Cardiac septum (tissue), 1 donor: ENCODE measurements around the gene SLC9A6. TPM values are rescaled to one million over a fixed set of nuclear protein-coding genes. Genes with fewer than 3 reads are reported as not detected.
"Not testable (repeated sequence)": the region's sequence is repeated elsewhere in the genome, so short reads cannot be mapped to it uniquely, and the experiment has no call there.

Source experiments
- DNase-seq: peaks from one replicate; pipeline ENCODE4 v3.0.0-alpha.2; 2020; ENCODE audit warnings: low spot score
- intact Hi-C: fragments of 100-400 bp; cut with DNase I; formaldehyde crosslinking; loops from one replicate; pipeline ENCODE4 v1.14.0; 2022
- total RNA-seq: library from RNA; stranded (reverse); fragmentation: NEBNext Ultra II Directional; extraction: Animal tissue kit (Norgen Biotek cat#: 25700); gene quantifications from one replicate; pipeline ENCODE4 v1.2.1, GENCODE V29; 2021
- donor health status: DM: no; HTN: no; CAD: no.

Gene SLC9A6
- total RNA-seq, 1 donor from 2014 or later: 12.5 TPM

DNA sequence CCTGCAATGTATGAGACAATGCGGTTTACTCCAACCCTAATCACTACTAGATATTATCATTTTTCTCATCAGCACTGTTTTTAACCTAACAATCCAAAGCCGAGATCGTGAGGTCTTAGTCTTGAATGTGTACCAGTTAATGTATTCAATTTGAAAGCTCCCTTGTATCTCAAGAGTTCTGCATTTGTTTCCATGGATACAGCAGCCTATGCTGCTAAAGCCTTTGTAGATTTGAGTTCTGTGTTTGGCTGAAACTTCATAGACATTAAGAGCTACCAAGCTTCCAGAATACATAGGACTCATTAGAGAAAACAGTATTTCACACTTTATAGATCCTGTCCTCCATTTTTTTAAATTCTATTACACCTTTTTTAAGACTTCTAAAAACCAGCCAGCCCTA is 39.9 kb downstream of the SLC9A6 start:
- DNase-seq: no peak
- intact Hi-C loops: loop anchor here (5.0 kb wide), 1 partner anchor 227 kb away; the partner anchor contains the start of gene MAP7D3

DNA sequence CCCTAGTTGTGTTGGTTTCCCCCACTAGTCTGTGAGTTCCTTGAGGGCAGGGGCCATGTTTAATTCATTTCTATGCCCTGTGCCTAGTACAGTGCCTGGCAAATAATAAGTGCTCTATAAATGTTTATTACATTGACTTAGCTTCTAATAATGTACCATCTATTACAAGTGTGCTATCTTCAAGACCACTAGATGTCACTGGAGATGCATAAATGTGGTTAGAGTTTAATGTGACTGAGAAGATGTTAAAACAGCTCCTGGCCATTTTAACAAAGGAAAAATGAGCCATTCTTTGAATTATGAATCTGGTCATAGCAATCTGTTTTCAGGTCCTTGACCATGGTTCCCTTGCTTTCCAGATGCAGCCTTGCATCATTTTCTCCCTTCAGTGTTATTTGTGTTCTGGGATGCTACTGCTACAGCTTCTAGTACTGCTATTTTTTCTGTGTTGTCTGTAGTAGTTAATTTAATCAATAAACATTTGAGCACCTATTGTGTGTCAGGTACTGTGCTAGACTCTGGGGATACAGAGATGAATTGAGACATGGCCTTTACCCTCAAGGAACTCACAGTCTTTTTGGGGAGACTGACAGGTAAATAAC is 43.2 kb downstream of the SLC9A6 start:
- no peak for DNase-seq
- intact Hi-C loops: loop anchor here (2.0 to 5.0 kb wide), 3 partner anchors 134 to 240 kb away; partner anchors contain the start of gene MAP7D3

DNA sequence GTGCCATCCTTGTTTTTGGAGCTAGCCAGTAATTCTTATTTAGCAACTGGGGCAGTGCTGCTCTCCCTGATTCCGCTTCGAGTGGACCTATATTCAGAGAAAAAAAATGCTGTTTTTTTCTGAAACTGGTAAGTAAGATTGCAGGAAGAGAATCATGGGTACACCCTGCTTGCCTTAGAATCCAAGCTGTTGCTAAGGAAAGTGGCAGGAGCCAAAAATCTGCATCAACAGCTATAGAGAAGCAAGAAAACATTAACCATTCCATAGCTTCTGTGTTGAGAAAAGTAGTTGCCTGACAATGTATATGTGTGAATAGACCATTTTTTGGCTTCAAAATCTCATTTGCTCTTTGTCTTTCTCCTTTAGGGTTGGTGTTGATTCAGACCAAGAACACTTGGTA is 44.5 kb downstream of the SLC9A6 start:
- no peak for DNase-seq
- intact Hi-C loops: loop anchor here (2.0 to 5.0 kb wide), 5 partner anchors 95 to 548 kb away; partner anchors contain the start of gene MAP7D3

DNA sequence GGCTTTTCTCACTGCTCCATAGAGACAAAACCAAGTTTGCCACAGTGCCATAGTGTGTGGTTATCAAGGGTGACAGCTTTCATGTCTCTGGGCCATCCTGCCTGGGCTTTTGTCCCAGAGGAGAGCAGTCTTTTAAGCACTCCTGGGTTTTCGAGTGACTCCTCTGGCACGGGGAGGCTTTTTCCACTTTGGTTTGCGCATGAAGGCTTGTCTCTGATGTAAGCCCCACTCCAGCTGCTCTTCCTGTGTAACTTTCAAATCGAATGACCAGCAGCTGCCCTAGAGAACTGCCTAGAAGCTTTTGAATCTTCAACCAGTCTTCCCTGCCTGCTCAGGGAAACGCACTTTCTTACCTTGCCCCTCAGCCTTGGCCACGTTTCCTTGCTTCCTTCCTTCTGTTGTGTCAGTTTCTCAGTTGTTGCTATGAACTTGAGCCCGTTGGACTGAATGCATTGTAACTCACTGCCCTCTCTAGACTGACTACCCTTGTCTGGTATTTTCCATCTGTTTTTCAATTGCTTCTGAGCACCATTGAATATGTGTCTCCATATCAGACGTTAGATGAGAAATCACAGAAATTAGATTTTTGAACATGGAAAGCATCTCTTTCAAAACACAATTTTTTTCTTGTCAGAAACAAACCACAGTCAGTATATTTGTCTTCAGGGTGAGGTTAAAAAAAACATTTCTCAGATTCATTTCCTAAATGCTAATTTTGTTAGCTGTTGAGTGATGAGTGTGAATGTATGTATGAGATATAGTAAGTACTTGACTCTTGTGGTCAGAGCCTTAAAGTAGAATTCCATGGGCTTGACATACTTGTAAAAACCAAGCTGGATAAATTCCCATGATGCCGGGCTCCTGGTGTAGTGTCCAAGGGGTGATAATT is 45.3 kb downstream of the SLC9A6 start:
- peak; percentile 83 for DNase-seq
- intact Hi-C loops: loop anchor here (2.0 to 5.0 kb wide), 2 partner anchors 94 to 547 kb away; no protein-coding TSS in a partner anchor

DNA sequence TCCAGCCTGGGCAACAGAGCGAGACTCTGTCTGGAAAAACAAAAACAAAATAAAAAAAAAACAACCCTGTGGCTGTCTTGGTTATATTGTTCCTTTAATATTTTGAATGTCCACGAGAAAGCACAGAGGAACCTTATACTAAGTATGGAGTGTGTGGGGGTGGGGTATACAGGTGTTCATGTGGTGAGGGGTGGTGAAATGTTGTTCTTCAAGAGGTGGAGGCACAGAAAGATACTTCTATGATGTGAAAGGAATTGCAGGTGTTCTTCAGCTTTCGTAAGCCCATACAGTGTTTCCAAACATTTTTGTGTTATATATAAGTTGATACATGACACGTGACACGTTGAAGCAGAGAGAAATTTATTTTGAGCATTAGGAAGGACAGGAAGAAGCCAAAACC is 46.4 kb downstream of the SLC9A6 start:
- DNase-seq: no peak
- intact Hi-C loops: loop anchor here (2.0 to 5.0 kb wide), 2 partner anchors 93 to 546 kb away; no protein-coding TSS in a partner anchor

DNA sequence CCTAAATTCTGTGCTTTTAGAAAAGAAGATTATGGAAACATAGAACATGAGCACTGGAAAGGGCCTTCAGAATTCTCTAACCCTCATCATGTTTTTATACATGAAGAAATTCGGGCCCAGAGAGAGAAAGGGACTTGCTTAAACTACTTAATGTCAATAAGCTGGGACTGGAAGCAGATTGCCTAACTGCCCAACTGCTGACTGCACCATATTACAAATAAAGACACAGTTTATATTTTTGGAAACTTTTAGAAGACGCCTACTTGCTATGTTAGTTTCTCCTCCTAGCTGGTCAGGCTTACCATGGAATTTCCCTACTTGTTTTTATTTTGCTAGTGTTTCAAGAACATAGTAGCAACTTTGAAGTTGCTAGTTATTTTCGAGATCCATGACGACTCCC is 47.1 kb downstream of the SLC9A6 start:
- no peak for DNase-seq
- intact Hi-C loops: loop anchor here (5.0 kb wide), 1 partner anchor 545 kb away; no protein-coding TSS in a partner anchor

DNA sequence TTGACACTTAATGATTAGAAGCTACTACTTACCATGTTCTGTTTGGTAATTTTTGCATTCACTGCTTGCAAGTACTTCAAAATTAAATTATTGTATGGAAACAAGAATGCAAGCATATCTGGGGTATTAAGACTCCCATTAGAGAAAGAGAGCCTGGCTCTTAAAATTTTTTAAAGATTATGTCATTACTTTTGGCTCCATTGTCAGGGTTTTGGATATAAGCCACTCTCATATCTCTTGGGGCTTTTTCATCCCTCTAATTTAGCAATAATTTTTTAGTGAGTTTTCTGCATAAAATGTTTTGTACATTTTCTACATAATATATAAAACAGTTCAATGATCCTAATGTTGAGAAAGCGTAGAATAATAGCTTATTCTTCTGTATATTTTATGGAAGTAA is 49.4 kb downstream of the SLC9A6 start:
- DNase-seq: no peak

DNA sequence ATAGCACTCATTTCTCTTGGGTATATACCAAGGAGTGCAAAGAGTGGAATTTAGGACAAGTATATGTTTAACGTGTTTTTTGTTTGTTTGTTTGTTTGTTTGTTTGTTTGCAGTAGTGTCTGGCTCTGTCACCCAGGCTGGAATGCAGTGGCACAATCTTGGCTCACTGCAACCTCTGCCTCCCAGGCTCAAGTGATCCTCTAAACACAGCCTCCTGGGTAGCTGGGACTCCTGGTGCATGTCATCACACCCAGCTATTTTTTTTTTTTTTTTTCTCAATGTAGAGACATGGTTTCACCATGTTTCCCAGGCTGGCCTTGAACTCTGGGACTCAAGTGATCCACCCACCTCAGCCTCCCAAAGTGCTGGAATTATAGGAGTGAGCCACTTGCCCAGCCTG is 50.4 kb downstream of the SLC9A6 start:
- intact Hi-C loops: no loop called here
- DNase-seq: no peak

More for the DNA sequence above, 49.4 kb downstream of the SLC9A6 start:
- intact Hi-C loops: loop anchor here (5.0 kb wide), 1 partner anchor 543 kb away; no protein-coding TSS in a partner anchor

DNA sequence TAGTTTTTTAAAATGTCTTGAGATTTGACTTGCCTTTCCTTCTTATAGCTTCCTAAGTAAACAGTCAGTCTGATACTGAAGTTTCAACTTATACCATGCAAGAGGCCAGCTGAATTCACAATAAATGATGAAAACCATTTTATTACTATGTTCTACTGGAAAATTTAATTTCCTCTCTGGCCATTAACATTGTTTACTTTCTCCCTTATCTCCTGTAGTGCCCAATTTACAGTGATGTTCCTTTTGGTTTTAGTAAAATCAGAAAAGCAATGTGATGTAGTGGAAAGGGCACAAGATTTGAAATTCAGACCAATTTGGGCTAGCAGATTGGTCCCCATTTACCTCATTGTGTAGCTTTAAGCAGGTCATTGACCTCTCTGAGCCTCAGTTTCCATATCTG is 54.2 kb downstream of the SLC9A6 start:
- intact Hi-C loops: no loop called here
- DNase-seq: no peak

DNA sequence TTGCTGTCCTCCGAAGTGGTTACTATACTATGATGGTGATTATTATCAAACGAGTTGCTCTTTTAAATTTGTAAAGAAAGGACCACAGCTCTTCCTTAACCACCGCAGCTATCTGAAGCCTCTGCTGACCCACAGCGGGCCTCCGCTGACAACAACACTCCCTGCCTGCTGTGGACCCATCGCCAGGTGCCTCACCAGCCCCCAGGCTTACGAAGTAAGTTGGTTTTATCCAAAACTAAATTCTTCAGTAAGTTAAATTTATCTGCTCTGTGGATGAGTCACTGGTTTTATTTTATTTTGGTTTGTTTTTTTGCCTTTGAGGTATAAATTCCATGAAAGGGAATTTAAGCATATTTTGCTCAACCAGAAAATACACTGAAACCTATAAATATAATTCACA is 54.7 kb downstream of the SLC9A6 start:
- DNase-seq: no peak
- intact Hi-C loops: no loop called here

DNA sequence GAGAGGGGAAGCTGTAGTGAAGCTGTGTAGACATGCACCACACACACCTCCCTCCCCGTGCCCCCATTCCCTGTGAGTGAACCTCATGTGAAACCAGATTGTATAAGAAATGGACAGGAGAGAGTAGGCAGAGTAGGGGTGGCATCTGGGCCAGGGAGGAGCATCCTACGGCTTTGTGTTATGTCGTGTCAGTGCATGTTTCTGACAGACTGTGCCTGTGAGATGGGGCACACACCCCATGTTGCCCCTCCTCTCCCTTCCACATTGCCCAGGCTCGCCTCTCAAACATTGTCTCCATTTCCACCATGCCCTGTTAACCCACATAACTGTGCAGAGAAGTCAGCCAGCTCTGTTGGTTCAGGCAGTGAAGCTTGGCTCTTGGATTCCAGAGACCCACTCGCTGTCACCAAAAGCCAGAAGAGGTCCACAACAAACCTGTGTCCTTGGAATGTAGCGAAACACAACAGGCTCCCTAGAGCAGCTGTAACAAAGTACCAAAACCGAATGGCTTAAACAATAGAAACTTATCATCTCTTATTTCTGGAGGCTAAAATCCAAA is 56.1 kb downstream of the SLC9A6 start:
- DNase-seq: no peak
- intact Hi-C loops: no loop called here

DNA sequence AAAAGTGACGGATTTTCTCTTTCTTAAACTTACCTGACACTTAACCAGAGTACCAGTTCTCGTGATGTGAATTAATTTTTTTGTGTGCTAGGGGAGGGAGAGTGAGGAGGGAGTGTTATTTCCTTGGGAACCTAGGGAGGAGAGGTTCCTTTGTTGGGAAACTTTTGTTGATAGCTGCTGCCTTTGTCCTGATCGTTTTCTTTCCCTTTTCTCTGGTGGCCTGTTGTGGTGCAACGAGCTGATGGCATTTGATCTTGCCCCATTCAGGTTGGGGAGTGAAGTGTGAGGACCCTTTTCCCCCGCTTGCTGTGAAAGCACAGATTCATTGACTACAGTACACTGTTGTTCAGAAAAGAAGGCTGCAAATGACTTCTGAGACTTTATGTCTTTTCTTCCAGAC is 59.8 kb downstream of the SLC9A6 start:
- intact Hi-C loops: no loop called here
- DNase-seq: no peak

DNA sequence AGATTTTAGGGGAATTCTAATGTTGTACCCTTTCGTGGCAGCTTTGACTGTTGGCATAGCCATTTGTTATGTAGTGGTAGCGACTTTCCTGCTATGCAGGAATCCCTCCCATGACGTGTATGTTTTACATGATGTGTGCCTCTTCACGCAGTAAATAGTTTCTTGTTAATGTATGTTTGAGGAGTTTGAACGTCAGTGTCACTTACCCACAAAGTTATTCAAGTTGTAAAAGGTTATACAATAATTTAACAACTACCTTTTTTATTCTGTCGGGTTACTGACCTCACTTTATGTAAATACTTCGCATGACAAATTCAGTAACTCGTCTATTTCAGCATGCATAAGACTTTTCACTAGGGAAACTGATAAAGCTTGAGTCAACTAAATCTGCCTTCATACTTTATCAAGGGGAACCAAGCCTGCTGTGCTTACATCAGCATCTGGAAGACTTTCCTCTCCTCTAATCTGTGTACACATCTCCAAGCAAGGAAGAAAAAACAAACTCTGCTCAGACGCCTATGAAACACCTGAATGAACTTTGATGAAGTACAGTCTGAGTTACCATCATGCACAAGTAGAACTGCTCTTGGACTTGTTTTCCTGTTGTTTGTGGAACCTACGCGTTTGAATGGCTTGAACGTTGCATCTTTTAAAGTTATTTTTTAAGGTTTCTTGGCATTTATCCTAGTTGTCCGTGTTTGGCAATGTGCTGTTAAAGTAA is 61.2 kb downstream of the SLC9A6 start:
- intact Hi-C loops: no loop called here
- no peak for DNase-seq

DNA sequence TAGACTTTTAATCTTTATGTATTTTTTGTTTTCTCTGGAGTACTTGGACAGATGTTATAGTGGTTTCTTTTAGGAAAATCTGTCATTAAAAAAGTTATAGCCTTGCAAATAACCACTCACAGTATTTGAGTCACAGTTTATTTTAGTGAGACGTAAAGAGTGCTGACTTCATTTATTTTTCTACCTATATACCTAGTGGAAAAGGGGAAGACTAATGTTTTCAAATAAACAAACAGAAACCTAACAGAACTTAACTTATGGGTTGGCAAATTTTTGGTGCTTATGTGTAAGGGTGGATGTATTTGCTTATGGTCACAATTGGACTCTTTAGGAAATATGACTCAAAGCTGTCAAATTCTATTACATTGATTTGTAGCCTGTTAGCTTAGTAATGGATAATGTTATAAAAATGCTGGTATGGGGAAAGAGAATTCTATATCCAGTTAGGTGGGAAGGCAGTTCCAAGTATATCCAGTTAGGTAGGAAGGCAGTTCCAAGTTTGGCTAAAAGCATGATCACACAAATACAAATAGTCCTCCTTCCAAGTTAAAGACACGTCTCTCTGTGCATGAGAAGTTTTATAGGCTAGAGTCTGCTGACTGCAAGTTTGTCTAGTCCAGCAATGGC is 61.9 kb downstream of the SLC9A6 start:
- intact Hi-C loops: no loop called here
- no peak for DNase-seq

DNA sequence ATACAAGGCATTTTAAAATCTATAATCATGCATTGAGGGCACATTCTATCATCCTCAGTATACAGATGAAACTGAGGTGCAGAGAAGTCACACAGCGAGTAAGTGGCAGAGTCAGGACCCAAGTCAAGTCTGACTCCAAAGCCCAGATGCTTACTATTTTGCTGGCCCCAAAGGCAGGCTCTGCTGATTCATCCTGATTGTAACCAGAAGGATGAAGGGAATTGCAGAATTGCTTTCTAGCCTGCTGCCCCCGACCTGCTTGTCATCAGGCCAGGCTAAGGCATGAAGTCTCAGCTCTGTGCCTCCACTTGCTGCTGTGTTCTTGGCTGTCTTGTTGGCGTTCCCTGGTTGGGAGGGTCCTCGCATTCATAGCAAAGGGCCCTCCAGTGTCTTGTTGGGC is 62.7 kb downstream of the SLC9A6 start:
- intact Hi-C loops: no loop called here
- no peak for DNase-seq

DNA sequence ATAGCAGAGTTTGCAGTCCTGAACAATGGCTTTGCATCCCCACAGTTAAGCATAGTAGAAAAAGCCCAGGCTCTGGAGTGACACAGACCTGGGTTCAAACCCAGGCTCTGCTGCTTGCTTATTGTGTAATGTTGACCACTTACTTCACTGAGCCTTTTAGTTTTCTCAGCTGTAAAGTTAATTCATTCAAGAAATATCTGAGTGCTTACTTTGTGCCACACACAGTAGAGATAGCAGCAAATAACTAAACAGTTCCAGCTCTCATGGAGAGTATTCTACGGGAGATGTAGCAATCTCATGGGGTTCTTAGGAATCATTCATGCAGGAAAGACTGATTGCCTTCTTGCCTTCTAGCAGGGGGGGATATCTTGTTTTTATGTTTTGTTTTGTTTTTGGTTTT is 63.2 kb downstream of the SLC9A6 start:
- DNase-seq: no peak
- intact Hi-C loops: no loop called here

DNA sequence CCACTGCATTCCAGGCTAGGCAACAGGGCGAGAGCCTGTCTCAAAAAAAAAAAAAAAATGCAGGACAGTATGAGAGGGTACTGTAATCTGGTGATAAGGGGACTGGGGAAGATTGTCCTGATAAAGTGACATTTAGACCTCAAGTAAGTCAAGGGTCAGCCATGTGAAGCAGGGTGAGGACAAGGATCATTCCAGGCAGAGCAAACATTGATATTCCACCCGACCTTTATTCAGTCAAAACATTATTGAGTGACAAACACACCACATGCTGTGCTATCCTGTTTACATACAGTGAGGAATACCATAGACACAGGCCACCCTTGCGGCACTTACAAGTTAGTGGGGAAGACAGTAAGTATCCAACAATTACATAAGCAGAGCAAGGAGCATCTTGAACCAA is 64.4 kb downstream of the SLC9A6 start:
- no peak for DNase-seq
- intact Hi-C loops: no loop called here

DNA sequence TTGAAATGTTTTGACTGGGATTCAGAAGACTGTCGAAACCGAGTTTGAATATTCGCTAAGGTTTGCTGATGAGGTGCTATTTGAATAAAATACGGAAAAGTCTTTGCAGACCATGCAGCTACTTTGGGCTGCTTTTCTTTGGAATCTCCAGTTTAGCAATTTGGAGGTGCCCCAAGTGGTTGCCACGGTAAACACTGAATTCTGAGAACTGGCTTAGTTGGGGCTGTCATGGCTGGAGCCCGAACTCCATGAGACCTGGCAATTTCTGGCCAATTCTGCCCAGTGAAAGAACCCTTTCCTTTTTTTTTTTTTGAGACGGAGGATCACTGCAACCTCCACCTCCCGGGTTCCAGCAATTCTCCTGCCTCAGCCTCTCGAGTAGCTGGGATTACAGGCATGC is 65.6 kb downstream of the SLC9A6 start:
- intact Hi-C loops: not testable (repeated sequence)

DNA sequence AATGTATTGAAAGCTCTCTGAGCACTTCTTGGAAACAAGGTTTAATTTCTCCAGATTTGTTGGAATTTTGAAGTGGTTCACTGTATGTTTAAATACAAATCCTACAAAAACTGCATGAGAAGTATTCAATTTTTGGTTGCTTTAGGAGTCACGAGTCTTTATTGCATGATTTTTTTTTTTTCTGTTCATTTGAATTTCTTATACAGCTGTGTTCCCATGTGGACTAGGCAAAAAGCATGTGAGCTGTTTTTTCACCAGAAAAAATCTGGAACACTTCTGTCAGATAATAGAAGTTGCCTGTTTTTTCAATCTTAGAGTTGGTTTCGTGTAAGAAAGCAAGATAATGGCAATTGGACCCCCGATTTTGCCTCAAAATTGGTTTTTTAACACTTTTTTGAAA is 66.4 kb downstream of the SLC9A6 start:
- no peak for DNase-seq
- intact Hi-C loops: no loop called here

More for the DNA sequence above, 65.6 kb downstream of the SLC9A6 start:
- not testable (repeated sequence) for DNase-seq
